ENCODE data around the gene ATP5F1D. TPM values are rescaled to one million over a fixed set of nuclear protein-coding genes. Genes with fewer than 3 reads are reported as not detected.

The ATP5F1D gene
- total RNA-seq, 1 donor from 2014 or later, result 213 TPM

- no peak for DNase-seq (ENCODE audit: low spot score)
Observed at GRCh38 chr19:1282588-1283206, 41.1 kb downstream of the ATP5F1D start.

- DNase-seq (ENCODE audit: low spot score), result no peak
Observed at GRCh38 chr19:1283207-1283916, 41.8 kb downstream of the ATP5F1D start.

- no peak for DNase-seq (ENCODE audit: low spot score)
Observed at GRCh38 chr19:1283917-1284292, 42.4 kb downstream of the ATP5F1D start.

GRCh38 chr19:1284293-1284978 lies 42.9 kb downstream of the ATP5F1D start:
- no peak for DNase-seq (ENCODE audit: low spot score)

- DNase-seq (ENCODE audit: low spot score), result no peak
Observed at GRCh38 chr19:1284979-1285736, 43.6 kb downstream of the ATP5F1D start.

- DNase-seq (ENCODE audit: low spot score), result no peak
Observed at GRCh38 chr19:1285737-1286360, 44.3 kb downstream of the ATP5F1D start, which contains the start of gene EFNA2. EFNA2 (plus strand) TSS chr19:1285873; CDS start chr19:1286169, 296 bp downstream.

- no peak for DNase-seq (ENCODE audit: low spot score)
Observed at GRCh38 chr19:1286487-1287353, 45.2 kb downstream of the ATP5F1D start.

GRCh38 chr19:1287354-1288225 lies 46.0 kb downstream of the ATP5F1D start:
- no peak for DNase-seq (ENCODE audit: low spot score)

- DNase-seq (ENCODE audit: low spot score), result no peak
Observed at GRCh38 chr19:1288226-1288612, 46.7 kb downstream of the ATP5F1D start.

GRCh38 chr19:1288833-1289685 lies 47.5 kb downstream of the ATP5F1D start:
- DNase-seq (ENCODE audit: low spot score), result no peak

GRCh38 chr19:1289686-1290025 lies 48.1 kb downstream of the ATP5F1D start:
- DNase-seq (ENCODE audit: low spot score), result no peak

GRCh38 chr19:1290196-1290702 lies 48.7 kb downstream of the ATP5F1D start:
- DNase-seq (ENCODE audit: low spot score), result no peak

- no peak for DNase-seq (ENCODE audit: low spot score)
Observed at GRCh38 chr19:1290703-1291651, 49.4 kb downstream of the ATP5F1D start.

GRCh38 chr19:1291761-1292418 lies 50.3 kb downstream of the ATP5F1D start:
- DNase-seq (ENCODE audit: low spot score), result no peak

GRCh38 chr19:1292419-1293151 lies 51.0 kb downstream of the ATP5F1D start:
- no peak for DNase-seq (ENCODE audit: low spot score)
